Measurements from ENCODE around the gene ENG. TPM values are rescaled to one million over a fixed set of nuclear protein-coding genes. Genes with fewer than 3 reads are reported as not detected.

Gene ENG
- total RNA-seq, 1 experiment from 2014 or later: 25.1 TPM

DNA sequence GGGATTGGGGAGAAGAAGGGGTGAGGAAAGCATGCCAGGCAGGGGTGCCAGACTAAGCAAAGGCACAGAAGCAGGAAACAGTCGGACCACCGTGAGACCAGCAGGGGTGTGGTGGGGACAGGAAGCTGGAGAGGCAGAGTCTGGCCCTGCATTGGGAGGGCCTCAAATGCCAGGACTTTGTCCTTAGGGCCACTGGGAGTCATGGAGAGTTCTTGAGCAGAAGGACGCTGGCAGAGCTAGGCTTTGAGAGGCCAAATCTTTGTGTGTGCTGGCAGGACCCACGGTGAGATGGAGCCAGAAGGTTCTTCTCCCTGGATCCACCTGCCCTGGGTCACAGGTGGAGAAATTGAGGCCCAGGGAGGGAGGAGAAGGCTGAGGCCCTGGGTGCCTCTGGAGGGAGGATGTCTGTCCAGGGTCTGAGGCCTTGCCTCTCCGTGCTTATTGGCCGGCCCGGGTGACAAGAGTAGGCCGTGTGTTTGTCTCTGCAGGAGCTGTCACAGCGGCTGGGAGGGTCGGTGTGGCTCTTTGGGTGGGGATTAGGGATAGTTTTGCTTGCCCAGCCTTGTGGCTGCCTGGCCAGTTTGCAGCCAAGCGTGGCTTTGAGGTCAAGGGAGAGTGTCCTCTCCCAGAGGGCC, 1.8 kb upstream of the ENG start:
- Histone ChIP-seq H3K27ac (ENCODE audit: low read length) (no peak overlapping the region), H3K4me3 (ENCODE audit: low read depth in 2 of 2, low read length in 2 of 2) (no peak overlapping the region), H3K9me3 (ENCODE audit: control insufficient read depth, insufficient read depth, low read depth, low read length) (no peaks in the 10 kb centered on the region), H3K27me3 (ENCODE audit: control insufficient read depth, insufficient read depth, low read length) (no peaks in the 10 kb centered on the region), H3K4me1 (ENCODE audit: control insufficient read depth, insufficient read depth, low read length) (peaks cover 5% of the 10 kb centered on the region; the same call in 1 of the 2 replicates), H3K36me3 (ENCODE audit: control insufficient read depth, insufficient read depth, low read length) (no peaks in the 10 kb centered on the region)
- no TSS peak for BruUV-seq (replicated peaks)
- CTCF ChIA-PET: no interaction called here
- in situ Hi-C loops (cut with HindIII; ENCODE audit: low pct_unique_long_range_greater_than_20kb, low sequenced_read_pairs): no loop called here
- POLR2A ChIA-PET: no interaction called here
- intact Hi-C loops (cut with micrococcal nuclease; ENCODE audit: unreplicated experiment): no loop called here
- DNase-seq (ENCODE audit: low read depth, low spot score) (no peak), ATAC-seq (no peak)
- no peak for TF ChIP-seq TCF7L2 (IDR thresholded peaks at IDR 0.05; ENCODE audit: low read depth, low read length)
- TF ChIP-seq SIN3A (IDR thresholded peaks at IDR 0.05; ENCODE audit: borderline replicate concordance, insufficient read depth, low read depth, low read length): no peak
- TF ChIP-seq, protein P1, sequence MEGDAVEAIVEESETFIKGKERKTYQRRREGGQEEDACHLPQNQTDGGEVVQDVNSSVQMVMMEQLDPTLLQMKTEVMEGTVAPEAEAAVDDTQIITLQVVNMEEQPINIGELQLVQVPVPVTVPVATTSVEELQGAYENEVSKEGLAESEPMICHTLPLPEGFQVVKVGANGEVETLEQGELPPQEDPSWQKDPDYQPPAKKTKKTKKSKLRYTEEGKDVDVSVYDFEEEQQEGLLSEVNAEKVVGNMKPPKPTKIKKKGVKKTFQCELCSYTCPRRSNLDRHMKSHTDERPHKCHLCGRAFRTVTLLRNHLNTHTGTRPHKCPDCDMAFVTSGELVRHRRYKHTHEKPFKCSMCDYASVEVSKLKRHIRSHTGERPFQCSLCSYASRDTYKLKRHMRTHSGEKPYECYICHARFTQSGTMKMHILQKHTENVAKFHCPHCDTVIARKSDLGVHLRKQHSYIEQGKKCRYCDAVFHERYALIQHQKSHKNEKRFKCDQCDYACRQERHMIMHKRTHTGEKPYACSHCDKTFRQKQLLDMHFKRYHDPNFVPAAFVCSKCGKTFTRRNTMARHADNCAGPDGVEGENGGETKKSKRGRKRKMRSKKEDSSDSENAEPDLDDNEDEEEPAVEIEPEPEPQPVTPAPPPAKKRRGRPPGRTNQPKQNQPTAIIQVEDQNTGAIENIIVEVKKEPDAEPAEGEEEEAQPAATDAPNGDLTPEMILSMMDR (IDR thresholded peaks at IDR 0.05): no peak
- TF ChIP-seq, protein P2, sequence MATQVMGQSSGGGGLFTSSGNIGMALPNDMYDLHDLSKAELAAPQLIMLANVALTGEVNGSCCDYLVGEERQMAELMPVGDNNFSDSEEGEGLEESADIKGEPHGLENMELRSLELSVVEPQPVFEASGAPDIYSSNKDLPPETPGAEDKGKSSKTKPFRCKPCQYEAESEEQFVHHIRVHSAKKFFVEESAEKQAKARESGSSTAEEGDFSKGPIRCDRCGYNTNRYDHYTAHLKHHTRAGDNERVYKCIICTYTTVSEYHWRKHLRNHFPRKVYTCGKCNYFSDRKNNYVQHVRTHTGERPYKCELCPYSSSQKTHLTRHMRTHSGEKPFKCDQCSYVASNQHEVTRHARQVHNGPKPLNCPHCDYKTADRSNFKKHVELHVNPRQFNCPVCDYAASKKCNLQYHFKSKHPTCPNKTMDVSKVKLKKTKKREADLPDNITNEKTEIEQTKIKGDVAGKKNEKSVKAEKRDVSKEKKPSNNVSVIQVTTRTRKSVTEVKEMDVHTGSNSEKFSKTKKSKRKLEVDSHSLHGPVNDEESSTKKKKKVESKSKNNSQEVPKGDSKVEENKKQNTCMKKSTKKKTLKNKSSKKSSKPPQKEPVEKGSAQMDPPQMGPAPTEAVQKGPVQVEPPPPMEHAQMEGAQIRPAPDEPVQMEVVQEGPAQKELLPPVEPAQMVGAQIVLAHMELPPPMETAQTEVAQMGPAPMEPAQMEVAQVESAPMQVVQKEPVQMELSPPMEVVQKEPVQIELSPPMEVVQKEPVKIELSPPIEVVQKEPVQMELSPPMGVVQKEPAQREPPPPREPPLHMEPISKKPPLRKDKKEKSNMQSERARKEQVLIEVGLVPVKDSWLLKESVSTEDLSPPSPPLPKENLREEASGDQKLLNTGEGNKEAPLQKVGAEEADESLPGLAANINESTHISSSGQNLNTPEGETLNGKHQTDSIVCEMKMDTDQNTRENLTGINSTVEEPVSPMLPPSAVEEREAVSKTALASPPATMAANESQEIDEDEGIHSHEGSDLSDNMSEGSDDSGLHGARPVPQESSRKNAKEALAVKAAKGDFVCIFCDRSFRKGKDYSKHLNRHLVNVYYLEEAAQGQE (IDR thresholded peaks at IDR 0.05; ENCODE audit: insufficient read depth in 1 of 2, low read depth in 2 of 2, low read length in 1 of 2): no peak
- no peak for TF ChIP-seq POLR2AphosphoS5 (IDR thresholded peaks at IDR 0.05; ENCODE audit: low read depth, low read length)

DNA sequence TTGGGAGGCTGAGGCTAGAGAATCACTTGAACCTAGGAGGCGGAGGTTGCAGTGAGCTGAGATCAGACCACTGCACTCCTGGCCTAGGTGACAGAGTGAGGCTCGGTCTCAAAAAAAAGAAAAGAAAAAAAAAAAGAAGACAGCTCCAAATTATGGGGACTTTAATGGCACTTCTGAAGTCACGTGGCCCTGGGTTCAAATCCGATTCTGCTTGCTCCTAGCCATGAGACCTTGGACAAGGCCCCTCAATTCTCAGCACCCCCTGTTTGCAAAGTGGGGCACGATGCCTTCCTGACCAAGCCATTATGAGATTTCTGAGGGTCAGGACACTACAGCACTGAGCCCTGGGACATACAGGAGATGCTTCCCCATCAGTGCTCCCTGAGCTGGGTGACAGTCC, 1.1 kb upstream of the ENG start:
- POLR2A ChIA-PET: no interaction called here
- DNase-seq (ENCODE audit: low read depth, low spot score) (no peak), ATAC-seq (no peak)
- Histone ChIP-seq H3K36me3 (ENCODE audit: control insufficient read depth, insufficient read depth, low read length) (no peaks in the 10 kb centered on the region), H3K27me3 (ENCODE audit: control insufficient read depth, insufficient read depth, low read length) (no peaks in the 10 kb centered on the region), H3K4me1 (ENCODE audit: control insufficient read depth, insufficient read depth, low read length) (peaks cover 5% of the 10 kb centered on the region; the same call in 1 of the 2 replicates), H3K9me3 (ENCODE audit: control insufficient read depth, insufficient read depth, low read depth, low read length) (no peaks in the 10 kb centered on the region), H3K4me3 (ENCODE audit: low read depth in 2 of 2, low read length in 2 of 2) (no peak overlapping the region), H3K27ac (ENCODE audit: low read length) (no peak overlapping the region)
- CTCF ChIA-PET: interaction anchor here (1.1 kb wide), 1 partner anchor 11 kb away, joined by 3 read pairs; no protein-coding TSS in a partner anchor
- TF ChIP-seq, protein P1 (IDR thresholded peaks at IDR 0.05): no peak
- no peak for TF ChIP-seq POLR2AphosphoS5 (IDR thresholded peaks at IDR 0.05; ENCODE audit: low read depth, low read length)
- no peak for TF ChIP-seq SIN3A (IDR thresholded peaks at IDR 0.05; ENCODE audit: borderline replicate concordance, insufficient read depth, low read depth, low read length)
- TF ChIP-seq, protein P2 (IDR thresholded peaks at IDR 0.05; ENCODE audit: insufficient read depth in 1 of 2, low read depth in 2 of 2, low read length in 1 of 2): no peak
- TF ChIP-seq TCF7L2 (IDR thresholded peaks at IDR 0.05; ENCODE audit: low read depth, low read length): no peak
- intact Hi-C loops (cut with micrococcal nuclease; ENCODE audit: unreplicated experiment) (no loop called here), in situ Hi-C loops (cut with HindIII; ENCODE audit: low pct_unique_long_range_greater_than_20kb, low sequenced_read_pairs) (no loop called here)
- no TSS peak for BruUV-seq (replicated peaks)
